Duodenal mucosa (tissue), 2 donors: ENCODE data around the gene TXNL4A.
A peak's percentile ranks its signal among the peaks of the same experiment; 100 is the strongest.
"Not testable (repeated sequence)": the region's sequence is repeated elsewhere in the genome, so short reads cannot be mapped to it uniquely, and the experiment has no call there.

ENCODE experiments used
- H3K27ac ChIP-seq: one replicate; pipeline ENCODE4 v1.7.0; 2013; ENCODE audit warnings: low read depth, low read length
- H3K27me3 ChIP-seq, 2 donors: one replicate each; pipeline ENCODE4 v1.7.0; 2013; ENCODE audit warnings: low read length in 2 of 2, control low read depth in 1 of 2; ENCODE audit not compliant: insufficient read depth in 2 of 2, control insufficient read depth in 1 of 2
- H3K36me3 ChIP-seq, 2 donors: one replicate each; pipeline ENCODE4 v1.7.0; 2013; ENCODE audit warnings: low read length in 2 of 2, control low read depth in 1 of 2; ENCODE audit not compliant: insufficient read depth in 2 of 2, control insufficient read depth in 1 of 2
- H3K4me1 ChIP-seq, 2 donors: one replicate each; pipeline ENCODE4 v1.7.0; 2013; ENCODE audit warnings: low read length in 2 of 2, control low read depth in 1 of 2; ENCODE audit not compliant: insufficient read depth in 2 of 2, control insufficient read depth in 1 of 2
- H3K4me3 ChIP-seq, 2 donors: one replicate each; pipeline ENCODE4 v1.7.0; 2013; ENCODE audit warnings: low read length in 2 of 2, low read depth in 1 of 2
- H3K9ac ChIP-seq, 2 donors: one replicate each; pipeline ENCODE4 v1.7.0; 2013; ENCODE audit warnings: low read length in 2 of 2, low read depth in 1 of 2
- H3K9me3 ChIP-seq, 2 donors: one replicate each; pipeline ENCODE4 v1.7.0; 2013; ENCODE audit warnings: low read length in 2 of 2, control low read depth in 1 of 2; ENCODE audit not compliant: control insufficient read depth in 1 of 2

Gene TXNL4A

GRCh38 chr18:79965119-79965902 is 23.1 kb downstream of the TXNL4A start:
- H3K4me3 ChIP-seq: peak overlapping the region; percentile 50 to 76
- no peaks in the 10 kb centered on the region for H3K9me3 ChIP-seq
- peak overlapping the region; percentile 81 for H3K27ac ChIP-seq
- H3K27me3 ChIP-seq: no peaks in the 10 kb centered on the region
- H3K4me1 ChIP-seq: peaks cover 15 to 27% of the 10 kb centered on the region in 2 donors
- peak overlapping the region; percentile 38 to 72 for H3K9ac ChIP-seq
- peaks cover 6 to 7% of the 10 kb centered on the region in 2 donors for H3K36me3 ChIP-seq

DNA sequence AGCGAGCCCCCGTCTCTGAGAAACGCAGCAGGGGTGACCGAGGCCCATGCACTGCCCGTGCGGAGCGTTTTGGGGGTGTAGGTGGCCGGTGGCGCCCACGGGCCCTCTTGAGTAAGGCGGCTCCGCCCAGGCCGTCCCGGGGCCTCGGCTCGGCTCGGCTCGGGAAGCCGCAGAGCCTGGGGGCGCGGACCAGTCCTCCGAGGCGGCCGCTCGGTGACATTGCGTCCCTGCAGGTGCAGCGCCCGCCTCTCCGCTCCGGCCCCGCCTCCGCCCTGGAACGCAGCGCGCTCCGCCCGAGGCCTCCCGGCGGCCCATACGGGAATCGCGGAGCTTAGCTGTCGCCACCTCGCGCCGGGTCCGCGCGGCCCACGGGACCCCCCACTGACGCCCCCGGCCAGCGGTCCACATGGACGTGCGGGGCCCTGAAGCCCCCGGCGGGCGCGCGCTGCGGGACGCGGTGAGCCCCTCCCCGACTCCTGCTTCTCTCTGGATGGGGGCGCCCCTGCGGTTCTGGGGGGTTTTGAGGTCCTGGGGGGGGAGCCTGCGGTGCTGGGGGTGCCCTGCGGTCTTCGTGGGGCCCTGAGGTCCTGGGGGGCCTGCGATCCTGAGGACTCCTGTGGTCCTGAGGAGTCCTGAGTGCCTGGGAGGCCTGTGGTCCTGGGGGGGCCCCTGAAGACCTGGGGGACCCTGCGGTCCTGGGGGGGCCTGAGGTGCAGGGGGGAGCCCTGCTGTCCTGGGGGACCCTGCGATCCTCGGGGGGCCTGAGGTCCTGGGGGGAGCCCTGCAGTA is 23.8 kb downstream of the TXNL4A start, which contains the start of gene HSBP1L1:
TSS of gene HSBP1L1 (plus strand) at position 314 of the 789 bp plus-strand sequence. CDS start at position 407, 93 bp downstream.
- Histone ChIP-seq H3K4me1 (peaks cover 23 to 34% of the 10 kb centered on the region in 2 donors), H3K4me3 (peak within 1 kb of the TSS; percentile 50 to 76), H3K27me3 (no peaks in the 10 kb centered on the region), H3K36me3 (peaks cover 3 to 6% of the 10 kb centered on the region in 2 donors), H3K9me3 (no peaks in the 10 kb centered on the region), H3K9ac (peak within 1 kb of the TSS; percentile 38 to 72), H3K27ac (peak within 1 kb of the TSS; percentile 81)

DNA sequence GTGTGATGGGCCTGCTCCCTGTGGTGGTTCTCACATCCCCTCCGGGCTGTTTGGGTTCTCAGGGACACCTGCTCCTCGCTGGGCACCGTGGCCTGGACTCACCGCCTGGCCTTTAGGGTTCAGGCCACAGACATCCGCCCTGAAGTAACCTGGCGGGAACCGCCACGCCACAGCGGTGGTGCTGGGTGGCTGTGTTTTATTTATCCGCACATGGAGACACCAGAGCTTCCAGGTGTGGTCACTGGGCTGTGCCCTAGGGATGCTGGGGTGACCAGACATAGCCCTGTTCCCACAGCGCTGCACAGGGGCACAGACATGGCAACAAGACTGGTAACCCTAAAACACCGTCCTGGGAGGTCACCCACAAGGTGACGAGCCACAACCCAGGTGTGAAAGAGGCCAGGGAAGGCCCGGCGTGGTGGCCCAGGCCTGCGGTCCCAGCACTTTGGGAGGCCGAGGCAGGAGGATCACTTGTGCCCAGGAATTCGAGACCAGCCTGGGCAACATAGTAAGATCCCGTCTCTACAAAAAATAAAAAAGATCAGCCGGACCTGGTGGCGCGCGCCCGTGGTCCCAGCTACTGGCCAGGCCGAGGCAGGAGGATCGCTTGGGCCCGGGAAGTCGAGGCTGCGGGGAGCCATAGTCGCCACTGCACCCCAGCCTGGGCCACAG is 24.6 kb downstream of the TXNL4A start:
- Histone ChIP-seq H3K9ac (peak overlapping the region; percentile 38 to 72), H3K27ac (no peak overlapping the region), H3K9me3 (no peaks in the 10 kb centered on the region), H3K4me3 (peak overlapping the region; percentile 50 to 76), H3K36me3 (peaks cover 0 to 6% of the 10 kb centered on the region in 2 donors), H3K4me1 (peaks cover 24 to 36% of the 10 kb centered on the region in 2 donors), H3K27me3 (no peaks in the 10 kb centered on the region)

DNA sequence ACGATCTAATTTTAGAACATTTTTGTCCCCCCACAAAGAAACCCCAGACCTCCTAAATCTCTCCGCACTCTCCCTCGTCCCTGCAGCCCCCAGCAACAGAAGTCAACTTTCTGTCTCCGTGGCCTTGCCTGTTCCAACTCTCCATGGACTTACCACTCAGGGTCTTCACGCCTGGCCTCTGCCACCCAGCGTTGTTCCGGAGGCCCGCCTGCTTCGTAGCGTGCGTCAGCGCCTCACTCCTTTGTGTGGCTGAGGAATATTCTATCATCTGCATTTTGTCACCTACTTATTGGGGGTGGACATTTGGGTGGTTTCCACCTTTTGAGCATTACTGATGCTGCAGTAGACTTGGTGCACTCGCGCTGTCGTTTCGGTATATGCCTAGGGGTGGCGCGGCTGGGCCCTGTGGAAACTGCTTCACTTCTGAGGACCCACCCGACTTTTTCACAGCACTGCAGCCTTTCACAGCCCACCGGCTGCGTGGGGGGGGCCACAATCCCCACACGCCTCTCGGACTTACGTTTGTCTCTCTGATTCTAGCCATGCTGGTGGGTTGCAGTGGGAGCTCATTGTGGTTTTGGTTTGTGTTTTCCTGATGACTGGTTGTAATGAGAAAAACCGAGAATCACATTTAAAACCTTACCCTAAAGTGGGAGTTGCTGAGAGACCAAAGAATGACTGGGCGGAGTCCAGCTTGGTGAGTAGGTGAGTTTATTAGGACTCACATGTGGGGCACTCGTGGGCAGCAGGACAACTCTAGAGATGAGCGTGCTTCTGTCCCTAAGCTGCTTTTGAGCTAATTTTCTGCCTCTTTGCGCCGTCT is 25.3 kb downstream of the TXNL4A start:
- no peak overlapping the region for H3K4me3 ChIP-seq
- H3K4me1 ChIP-seq: peaks cover 24 to 36% of the 10 kb centered on the region in 2 donors
- H3K9ac ChIP-seq: no peak overlapping the region

DNA sequence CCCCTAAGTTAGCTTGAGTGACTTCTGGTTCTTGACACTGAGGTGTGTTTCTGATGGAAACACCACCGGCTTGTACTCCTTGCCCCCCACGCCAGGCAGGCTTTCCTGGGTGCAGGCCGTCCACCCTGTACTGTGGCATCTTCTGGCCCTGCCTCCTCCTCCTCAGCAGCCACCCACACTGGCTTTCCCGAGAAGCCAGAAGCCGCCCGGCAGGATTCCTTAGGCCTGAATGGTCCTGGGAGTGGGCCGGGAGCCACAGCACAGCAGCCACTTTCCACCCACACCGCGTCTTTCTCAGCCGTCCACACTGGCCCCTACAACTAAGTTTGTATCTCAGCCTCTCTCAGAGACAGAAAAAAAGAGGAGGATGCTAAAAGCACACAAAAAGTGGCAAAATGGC is 26.1 kb downstream of the TXNL4A start:
- Histone ChIP-seq H3K27me3 (no peaks in the 10 kb centered on the region), H3K4me1 (peaks cover 24 to 36% of the 10 kb centered on the region in 2 donors), H3K9me3 (no peaks in the 10 kb centered on the region), H3K27ac (no peak overlapping the region), H3K4me3 (no peak overlapping the region), H3K36me3 (no peaks in the 10 kb centered on the region), H3K9ac (no peak overlapping the region)

More for the DNA sequence above, 25.3 kb downstream of the TXNL4A start:
- H3K36me3 ChIP-seq: peaks cover 0 to 4% of the 10 kb centered on the region in 2 donors
- no peak overlapping the region for H3K27ac ChIP-seq
- no peaks in the 10 kb centered on the region for H3K9me3 ChIP-seq
- H3K27me3 ChIP-seq: no peaks in the 10 kb centered on the region

GRCh38 chr18:79961527-79962291 is 26.7 kb downstream of the TXNL4A start:
- Histone ChIP-seq H3K36me3 (no peaks in the 10 kb centered on the region), H3K27me3 (no peaks in the 10 kb centered on the region), H3K4me3 (no peak overlapping the region), H3K27ac (no peak overlapping the region), H3K9ac (no peak overlapping the region), H3K4me1 (peaks cover 24 to 36% of the 10 kb centered on the region in 2 donors), H3K9me3 (no peaks in the 10 kb centered on the region)

DNA sequence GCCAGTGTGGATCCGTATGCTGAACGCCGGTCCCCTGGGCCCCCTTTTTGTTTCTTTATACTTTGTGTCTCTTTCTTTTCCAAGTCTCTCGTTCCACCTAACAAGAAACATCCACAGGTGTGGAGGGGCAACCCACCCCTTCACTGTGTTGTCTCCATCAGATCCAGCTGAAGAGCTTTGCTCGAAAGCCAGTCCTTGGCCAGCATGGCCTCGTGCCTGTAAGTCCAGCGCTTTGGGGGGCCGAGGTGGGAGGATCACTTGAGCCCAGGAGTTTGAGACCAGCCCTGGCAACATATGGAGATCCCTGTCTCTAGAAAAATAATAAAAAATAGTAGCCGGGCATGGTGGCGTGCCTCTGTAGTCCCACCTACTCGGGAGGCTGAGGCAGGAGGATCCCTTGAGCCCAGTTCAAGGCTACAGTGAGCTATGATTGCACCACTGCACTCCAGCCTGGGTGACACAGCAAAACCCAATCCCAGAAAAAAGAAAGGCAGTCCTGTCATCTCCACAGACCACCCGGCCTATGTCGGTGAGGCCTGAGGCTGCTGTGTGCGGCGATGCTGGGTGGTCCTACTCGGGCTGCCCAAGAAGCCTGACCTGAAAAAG is 27.3 kb downstream of the TXNL4A start:
- Histone ChIP-seq H3K4me3 (no peak overlapping the region), H3K27ac (no peak overlapping the region), H3K27me3 (no peaks in the 10 kb centered on the region), H3K36me3 (no peaks in the 10 kb centered on the region), H3K9me3 (no peaks in the 10 kb centered on the region), H3K4me1 (peaks cover 24 to 36% of the 10 kb centered on the region in 2 donors), H3K9ac (no peak overlapping the region)

- not testable (repeated sequence) for H3K36me3 ChIP-seq, H3K27ac ChIP-seq, H3K27me3 ChIP-seq, H3K9ac ChIP-seq, H3K9me3 ChIP-seq, H3K4me3 ChIP-seq
- H3K4me1 ChIP-seq: peaks cover 20 to 32% of the 10 kb centered on the region in 2 donors
Measured at GRCh38 chr18:79960161-79960801, 28.1 kb downstream of the TXNL4A start.
